Smooth muscle cell (in vitro differentiated cells): Measurements from ENCODE around the gene PET100. TPM values are rescaled to one million over a fixed set of nuclear protein-coding genes. Genes with fewer than 3 reads are reported as not detected.

Source experiments
- DNase-seq: peaks from one replicate; lab custom pipeline; 2025; ENCODE audit not compliant: unreplicated experiment; lab: John Stamatoyannopoulos, UW
- H2AFZ ChIP-seq: fragments of 200-600 bp; sonication (generic); 2 replicates; pipeline ENCODE4 v1.6.0; 2016; ENCODE audit warnings: antibody characterized with exemption, low read depth, mild to moderate bottlenecking
- H3F3A ChIP-seq: fragments of 200-600 bp; sonication (generic); 2 replicates; pipeline ENCODE4 v1.6.0; 2017; ENCODE audit warnings: antibody characterized with exemption, low read depth
- H3K27ac ChIP-seq: fragments of 200-600 bp; sonication (generic); 2 replicates; pipeline ENCODE4 v1.5.1; 2016; ENCODE audit warnings: low read depth, mild to moderate bottlenecking
- H3K27me3 ChIP-seq: fragments of 200-600 bp; sonication (generic); 2 replicates; pipeline ENCODE4 v1.6.1; 2016; ENCODE audit warnings: low read depth, mild to moderate bottlenecking
- H3K36me3 ChIP-seq: fragments of 200-600 bp; sonication (generic); 2 replicates; pipeline ENCODE4 v1.5.1; 2016; ENCODE audit warnings: low read depth
- H3K4me1 ChIP-seq: fragments of 200-600 bp; sonication (generic); 2 replicates; pipeline ENCODE4 v1.5.1; 2016; ENCODE audit warnings: low read depth
- H3K4me2 ChIP-seq: fragments of 200-600 bp; sonication (generic); 2 replicates; pipeline ENCODE4 v1.6.0; 2016; ENCODE audit warnings: mild to moderate bottlenecking
- H3K4me3 ChIP-seq: fragments of 200-600 bp; sonication (generic); 2 replicates; pipeline ENCODE4 v1.5.1; 2016; ENCODE audit warnings: mild to moderate bottlenecking
- H3K79me2 ChIP-seq: fragments of 200-600 bp; sonication (generic); 2 replicates; pipeline ENCODE4 v1.6.0; 2016; ENCODE audit warnings: low read depth, mild to moderate bottlenecking
- H3K9ac ChIP-seq: fragments of 200-600 bp; sonication (generic); 2 replicates; pipeline ENCODE4 v1.6.0; 2016; ENCODE audit warnings: low read depth
- H3K9me3 ChIP-seq: fragments of 200-600 bp; sonication (generic); replicated peaks from 2 replicates; pipeline ENCODE4 v1.5.1; 2016; ENCODE audit warnings: low read depth
- H4K20me1 ChIP-seq: fragments of 200-600 bp; sonication (generic); 2 replicates; pipeline ENCODE4 v1.6.0; 2016; ENCODE audit warnings: low read depth
- CTCF ChIP-seq: fragments of 200-600 bp; sonication (generic); IDR thresholded peaks from 2 replicates; pipeline ENCODE4 v1.5.1; 2017; ENCODE audit warnings: borderline replicate concordance, mild to moderate bottlenecking, antibody characterized with exemption; ENCODE audit not compliant: insufficient read depth, poor library complexity, severe bottlenecking
- WGBS: methylation state at CpG from one replicate; pipeline ENCODE4 v1.1.7; 2016; ENCODE audit warnings: low lambda C conversion rate; 5-methylcytosine and 5-hydroxymethylcytosine counted together
- polyA plus RNA-seq: library from polyadenylated mRNA; unstranded; fragments of >200 nt; fragmentation: Nextera tagmentation; extraction: Ambion mirVana; gene quantifications from 2 replicates; pipeline ENCODE4 v1.2.1, GENCODE V29; 2016
- total RNA-seq: library from RNA; depleted of rRNA; stranded (reverse); fragments of >200 nt; gene quantifications from 2 replicates; pipeline ENCODE4 v1.2.3, GENCODE V29; 2014

Gene PET100
- total and polyA plus RNA-seq, 2 experiments from 2014 or later = 22.1 to 354 TPM

- DNase-seq = no peak
- no peaks in the 10 kb centered on the region for H3K9me3 ChIP-seq
- no peak overlapping the region for H3K27ac ChIP-seq
- no peaks in the 10 kb centered on the region for H3K27me3 ChIP-seq
- no peaks in the 10 kb centered on the region for H3F3A ChIP-seq
- H3K79me2 ChIP-seq = no peaks in the 10 kb centered on the region
- WGBS = 96% methylated on average over 17 of the region's 26 CpGs
- no peak overlapping the region for H2AFZ ChIP-seq
- H3K4me1 ChIP-seq = no peaks in the 10 kb centered on the region
- H3K4me2 ChIP-seq = no peak overlapping the region
- no peak overlapping the region for H3K4me3 ChIP-seq
- no peak overlapping the region for H3K9ac ChIP-seq
- TF ChIP-seq CTCF = no peak
- H4K20me1 ChIP-seq = no peaks in the 10 kb centered on the region
- H3K36me3 ChIP-seq = no peaks in the 10 kb centered on the region
Observed at GRCh38 chr19:7647156-7647555, 17.6 kb downstream of the PET100 start.

GRCh38 chr19:7648265-7649014, 18.8 kb downstream of the PET100 start:
- no peak overlapping the region for H3K27ac ChIP-seq
- 95% methylated on average over 15 of the region's 15 CpGs for WGBS

GRCh38 chr19:7650148-7650547, 20.6 kb downstream of the PET100 start:
- H4K20me1 ChIP-seq = no peaks in the 10 kb centered on the region
- no peaks in the 10 kb centered on the region for H3K79me2 ChIP-seq
- no peaks in the 10 kb centered on the region for H3K27me3 ChIP-seq
- WGBS = 43% methylated on average over 2 of the region's 2 CpGs
- no peak overlapping the region for H3K4me3 ChIP-seq
- no peak for DNase-seq
- H3K9me3 ChIP-seq = no peaks in the 10 kb centered on the region
- H3K9ac ChIP-seq = no peak overlapping the region
- no peak overlapping the region for H2AFZ ChIP-seq
- TF ChIP-seq CTCF = no peak
- H3K36me3 ChIP-seq = no peaks in the 10 kb centered on the region
- H3K4me1 ChIP-seq = no peaks in the 10 kb centered on the region
- no peak overlapping the region for H3K27ac ChIP-seq
- H3K4me2 ChIP-seq = no peak overlapping the region
- no peaks in the 10 kb centered on the region for H3F3A ChIP-seq

More at GRCh38 chr19:7648265-7649014, 18.8 kb downstream of the PET100 start:
- H3K9me3 ChIP-seq = no peaks in the 10 kb centered on the region
- H3K4me2 ChIP-seq = no peak overlapping the region
- no peak for DNase-seq
- no peak overlapping the region for H2AFZ ChIP-seq
- no peaks in the 10 kb centered on the region for H3K36me3 ChIP-seq
- no peaks in the 10 kb centered on the region for H3K79me2 ChIP-seq
- H3K4me3 ChIP-seq = no peak overlapping the region
- no peak overlapping the region for H3K9ac ChIP-seq
- no peaks in the 10 kb centered on the region for H3K4me1 ChIP-seq
- H3K27me3 ChIP-seq = no peaks in the 10 kb centered on the region
- H3F3A ChIP-seq = no peaks in the 10 kb centered on the region
- no peaks in the 10 kb centered on the region for H4K20me1 ChIP-seq
- no peak for TF ChIP-seq CTCF
